Trophoblast cell (in vitro differentiated cells and primary cell): ENCODE measurements around the gene CUX1.

ENCODE experiments used
- DNase-seq, 2 donors: peaks; one replicate each; pipeline ENCODE4 v3.0.0-alpha.2; 2016
- H2AFZ ChIP-seq: 2 replicates; pipeline ENCODE4 v1.6.1; 2013; ENCODE audit warnings: low read length, moderate library complexity, mild to moderate bottlenecking; ENCODE audit not compliant: insufficient read depth, poor library complexity
- H2AK5ac ChIP-seq: 2 replicates; pipeline ENCODE4 v1.6.1; 2013; ENCODE audit warnings: mild to moderate bottlenecking, low read length
- H2BK120ac ChIP-seq: 2 replicates; pipeline ENCODE4 v1.6.1; 2013; ENCODE audit warnings: low read length, mild to moderate bottlenecking, moderate library complexity; ENCODE audit not compliant: insufficient read depth, poor library complexity
- H2BK12ac ChIP-seq: 2 replicates; pipeline ENCODE4 v1.6.1; 2013; ENCODE audit warnings: mild to moderate bottlenecking, low read length, moderate library complexity
- H2BK5ac ChIP-seq: 2 replicates; pipeline ENCODE4 v1.6.1; 2013; ENCODE audit warnings: low read length, low read depth, moderate library complexity, mild to moderate bottlenecking; ENCODE audit not compliant: poor library complexity
- H3K14ac ChIP-seq: 2 replicates; pipeline ENCODE4 v1.6.1; 2013; ENCODE audit warnings: mild to moderate bottlenecking, low read length
- H3K18ac ChIP-seq: 2 replicates; pipeline ENCODE4 v1.6.1; 2013; ENCODE audit warnings: mild to moderate bottlenecking, low read length
- H3K23ac ChIP-seq: 2 replicates; pipeline ENCODE4 v1.6.1; 2013; ENCODE audit warnings: low read length
- H3K27ac ChIP-seq: 2 replicates; pipeline ENCODE4 v1.5.1; 2013; ENCODE audit warnings: low read depth, mild to moderate bottlenecking, inconsistent platforms, low read length, moderate library complexity
- H3K27me3 ChIP-seq: 2 replicates; pipeline ENCODE4 v1.6.1; 2013; ENCODE audit warnings: inconsistent platforms, mild to moderate bottlenecking, low read length, moderate library complexity; ENCODE audit not compliant: insufficient read depth
- H3K36me3 ChIP-seq, 2 experiments: 1 replicate in 1 of 2; 2 replicates in 1 of 2; pipeline ENCODE4 v1.6.1; 2013; ENCODE audit warnings: low read length in 2 of 2, mild to moderate bottlenecking in 2 of 2, moderate library complexity in 1 of 2; ENCODE audit not compliant: insufficient read depth in 2 of 2, control insufficient read depth in 1 of 2
- H3K4ac ChIP-seq: 2 replicates; pipeline ENCODE4 v1.6.1; 2013; ENCODE audit warnings: low read depth, mild to moderate bottlenecking, low read length, moderate library complexity
- H3K4me1 ChIP-seq, 2 experiments: 1 replicate in 1 of 2; 2 replicates in 1 of 2; pipeline ENCODE4 v1.6.1; 2013; ENCODE audit warnings: low read length in 2 of 2, mild to moderate bottlenecking in 2 of 2, moderate library complexity in 1 of 2; ENCODE audit not compliant: insufficient read depth in 2 of 2, control insufficient read depth in 1 of 2
- H3K4me2 ChIP-seq: 2 replicates; pipeline ENCODE4 v1.6.1; 2013; ENCODE audit warnings: inconsistent platforms, mild to moderate bottlenecking, low read length, moderate library complexity
- H3K4me3 ChIP-seq: 2 replicates; pipeline ENCODE4 v1.5.1; 2013; ENCODE audit warnings: mild to moderate bottlenecking, low read depth, low read length, inconsistent platforms
- H3K79me1 ChIP-seq: one replicate; pipeline ENCODE4 v1.6.1; 2013; ENCODE audit warnings: low read length
- H3K79me2 ChIP-seq: 2 replicates; pipeline ENCODE4 v1.6.1; 2013; ENCODE audit warnings: low read length, mild to moderate bottlenecking; ENCODE audit not compliant: control insufficient read depth, insufficient read depth, poor library complexity
- H3K9ac ChIP-seq: 2 replicates; pipeline ENCODE4 v1.6.1; 2013; ENCODE audit warnings: mild to moderate bottlenecking, low read length
- H3K9me3 ChIP-seq: 2 replicates; pipeline ENCODE4 v1.6.1; 2013; ENCODE audit warnings: low read depth, mild to moderate bottlenecking, control low read depth, inconsistent platforms, low read length; ENCODE audit not compliant: insufficient read depth
- H4K12ac ChIP-seq: 2 replicates; pipeline ENCODE4 v1.6.1; 2013; ENCODE audit warnings: low read depth, mild to moderate bottlenecking, low read length, moderate library complexity
- H4K8ac ChIP-seq: 2 replicates; pipeline ENCODE4 v1.6.1; 2013; ENCODE audit warnings: low read depth, mild to moderate bottlenecking, low read length, moderate library complexity
- H4K91ac ChIP-seq: one replicate; pipeline ENCODE4 v1.6.1; 2013; ENCODE audit warnings: low read depth, mild to moderate bottlenecking, low read length, moderate library complexity
- WGBS: extraction: QIAGEN DNeasy Blood & Tissue Kit; methylation state at CpG from one replicate; pipeline ENCODE4 v1.1.7; 2013; ENCODE audit warnings: missing lambda C conversion rate; ENCODE audit not compliant: insufficient read length, insufficient coverage; ENCODE audit errors: extremely low coverage; 5-methylcytosine and 5-hydroxymethylcytosine counted together

CUX1 gene

DNA sequence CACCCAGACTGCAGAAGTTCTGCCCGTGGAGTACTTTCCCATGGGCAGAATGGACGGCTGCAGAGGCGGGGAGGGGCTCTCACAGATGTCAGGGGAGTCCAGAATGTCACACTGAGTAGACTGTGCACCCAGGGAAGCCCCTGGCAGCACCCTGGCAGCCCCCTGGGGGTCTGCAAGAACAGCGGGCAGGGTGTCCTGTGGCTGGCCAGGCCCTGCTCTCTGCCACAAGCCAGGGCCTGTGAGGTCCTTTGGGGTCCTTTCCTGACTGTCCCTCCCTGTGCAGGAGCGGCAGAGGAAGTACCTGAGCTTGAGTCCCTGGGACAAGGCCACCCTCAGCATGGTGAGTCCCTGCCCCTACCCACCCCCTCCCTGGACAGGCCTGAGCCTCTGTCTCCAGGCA, 463.1 kb downstream of the CUX1 start:
- H3K14ac ChIP-seq = no peak overlapping the region
- H3K4me2 ChIP-seq = no peak overlapping the region
- H3K36me3 ChIP-seq = no peaks in the 10 kb centered on the region
- H2AK5ac ChIP-seq = no peak overlapping the region
- peaks cover 0 to 8% of the 10 kb centered on the region in 2 experiments for H3K4me1 ChIP-seq
- H4K8ac ChIP-seq = no peak overlapping the region
- H4K12ac ChIP-seq = no peak overlapping the region
- no peak overlapping the region for H3K4me3 ChIP-seq
- H2BK120ac ChIP-seq = no peak overlapping the region
- H3K18ac ChIP-seq = no peak overlapping the region
- no peaks in the 10 kb centered on the region for H3K79me1 ChIP-seq
- H2BK5ac ChIP-seq = no peak overlapping the region
- WGBS = no CpG with 5 or more reads among the region's 5 CpGs
- DNase-seq = no peak
- no peak overlapping the region for H3K4ac ChIP-seq
- H3K79me2 ChIP-seq = no peaks in the 10 kb centered on the region
- H2AFZ ChIP-seq = no peak overlapping the region
- H3K27ac ChIP-seq = no peak overlapping the region
- H3K9ac ChIP-seq = no peak overlapping the region
- H4K91ac ChIP-seq = no peak overlapping the region
- no peak overlapping the region for H2BK12ac ChIP-seq
- H3K27me3 ChIP-seq = no peaks in the 10 kb centered on the region
- H3K9me3 ChIP-seq = peaks cover 3% of the 10 kb centered on the region
- H3K23ac ChIP-seq = no peak overlapping the region

DNA sequence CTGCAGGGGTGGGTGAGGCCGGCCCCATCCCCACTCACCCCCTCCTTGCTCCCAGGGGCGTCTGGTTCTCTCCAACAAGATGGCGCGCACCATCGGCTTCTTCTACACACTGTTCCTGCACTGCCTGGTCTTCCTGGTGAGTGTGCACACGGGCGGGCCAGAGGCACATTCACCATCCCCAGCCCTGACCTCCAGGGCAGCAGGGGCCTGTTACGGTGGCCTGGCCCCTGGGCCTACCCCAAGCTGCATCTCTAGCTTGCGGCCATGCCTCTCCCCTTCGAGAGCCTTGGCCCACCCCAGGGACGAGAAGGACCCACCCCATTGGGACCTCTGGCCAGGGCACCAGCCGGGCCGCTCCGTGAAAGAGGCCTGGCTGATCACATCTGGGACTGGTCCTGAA, 464.4 kb downstream of the CUX1 start:
- no peak overlapping the region for H3K14ac ChIP-seq
- H3K23ac ChIP-seq = no peak overlapping the region
- H3K27ac ChIP-seq = no peak overlapping the region
- no peak overlapping the region for H3K4ac ChIP-seq
- no peak overlapping the region for H2BK12ac ChIP-seq
- H3K79me2 ChIP-seq = peaks cover 3% of the 10 kb centered on the region
- no peaks in the 10 kb centered on the region for H3K36me3 ChIP-seq
- H3K79me1 ChIP-seq = peaks cover 8% of the 10 kb centered on the region
- H3K9ac ChIP-seq = no peak overlapping the region
- no peak overlapping the region for H2BK5ac ChIP-seq
- no peak for DNase-seq
- no peak overlapping the region for H2AK5ac ChIP-seq
- no peaks in the 10 kb centered on the region for H3K27me3 ChIP-seq
- no peak overlapping the region for H4K91ac ChIP-seq
- H3K4me2 ChIP-seq = no peak overlapping the region
- no peak overlapping the region for H4K12ac ChIP-seq
- H2AFZ ChIP-seq = no peak overlapping the region
- H4K8ac ChIP-seq = no peak overlapping the region
- peaks cover 5 to 15% of the 10 kb centered on the region in 2 experiments for H3K4me1 ChIP-seq
- no peak overlapping the region for H3K18ac ChIP-seq
- H3K4me3 ChIP-seq = no peak overlapping the region
- no peak overlapping the region for H2BK120ac ChIP-seq
- no CpG with 5 or more reads among the region's 14 CpGs for WGBS
- peaks cover 3% of the 10 kb centered on the region for H3K9me3 ChIP-seq

DNA sequence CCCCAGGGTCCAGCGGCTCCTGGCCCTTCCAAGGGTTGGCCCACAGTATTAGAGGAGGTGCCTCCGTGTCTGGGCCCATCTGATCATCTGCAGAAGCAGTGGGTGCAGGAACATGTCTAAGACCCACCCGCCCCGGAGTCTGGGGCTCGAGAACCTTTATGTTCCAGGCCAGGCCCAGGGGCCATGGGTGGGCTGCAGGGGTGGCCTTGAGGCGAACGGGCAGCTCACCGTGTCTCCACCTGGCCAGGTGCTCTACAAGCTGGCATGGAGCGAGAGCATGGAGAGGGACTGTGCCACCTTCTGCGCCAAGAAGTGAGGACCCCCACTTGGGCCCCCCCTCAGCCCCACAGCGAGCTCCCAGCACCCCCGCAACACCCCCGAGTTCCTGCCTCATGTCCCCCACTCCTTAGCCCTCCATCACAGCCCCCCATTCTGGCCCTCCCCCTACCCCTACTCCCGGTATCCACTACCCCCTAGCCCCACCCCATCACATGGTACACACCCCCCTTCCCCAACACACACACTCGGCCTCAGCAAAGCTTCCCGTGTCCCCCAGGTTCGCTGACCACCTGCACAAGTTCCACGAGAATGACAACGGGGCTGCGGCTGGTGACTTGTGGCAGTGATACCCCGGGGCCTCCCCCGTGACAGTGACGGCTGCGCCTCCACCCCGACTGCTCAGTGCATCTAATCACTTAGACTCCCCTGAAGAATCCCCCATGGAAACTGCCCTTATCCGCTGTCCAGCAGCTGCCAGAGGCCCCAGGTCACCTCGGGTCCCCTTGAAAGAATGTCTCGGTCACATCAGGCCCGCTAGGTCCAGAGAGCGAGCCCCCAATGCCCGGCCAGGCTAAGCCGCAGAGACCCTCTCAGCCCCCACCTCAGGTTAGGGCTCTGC, 465.3 kb downstream of the CUX1 start:
- Histone ChIP-seq H3K79me2 (peaks cover 9% of the 10 kb centered on the region), H4K12ac (no peak overlapping the region), H2BK5ac (no peak overlapping the region), H3K4me1 (peaks cover 7 to 19% of the 10 kb centered on the region in 2 experiments), H3K27ac (no peak overlapping the region), H4K91ac (no peak overlapping the region), H3K27me3 (no peaks in the 10 kb centered on the region), H3K79me1 (peaks cover 17% of the 10 kb centered on the region), H3K14ac (no peak overlapping the region), H3K4ac (no peak overlapping the region), H3K9ac (no peak overlapping the region), H3K18ac (no peak overlapping the region), H3K9me3 (peaks cover 3% of the 10 kb centered on the region), H2AFZ (no peak overlapping the region), H4K8ac (no peak overlapping the region), H3K4me2 (no peak overlapping the region), H2BK12ac (no peak overlapping the region), H3K4me3 (no peak overlapping the region), H2BK120ac (no peak overlapping the region), H3K36me3 (no peaks in the 10 kb centered on the region), H2AK5ac (no peak overlapping the region), H3K23ac (no peak overlapping the region)
- DNase-seq = no peak
- WGBS = no CpG with 5 or more reads among the region's 32 CpGs

DNA sequence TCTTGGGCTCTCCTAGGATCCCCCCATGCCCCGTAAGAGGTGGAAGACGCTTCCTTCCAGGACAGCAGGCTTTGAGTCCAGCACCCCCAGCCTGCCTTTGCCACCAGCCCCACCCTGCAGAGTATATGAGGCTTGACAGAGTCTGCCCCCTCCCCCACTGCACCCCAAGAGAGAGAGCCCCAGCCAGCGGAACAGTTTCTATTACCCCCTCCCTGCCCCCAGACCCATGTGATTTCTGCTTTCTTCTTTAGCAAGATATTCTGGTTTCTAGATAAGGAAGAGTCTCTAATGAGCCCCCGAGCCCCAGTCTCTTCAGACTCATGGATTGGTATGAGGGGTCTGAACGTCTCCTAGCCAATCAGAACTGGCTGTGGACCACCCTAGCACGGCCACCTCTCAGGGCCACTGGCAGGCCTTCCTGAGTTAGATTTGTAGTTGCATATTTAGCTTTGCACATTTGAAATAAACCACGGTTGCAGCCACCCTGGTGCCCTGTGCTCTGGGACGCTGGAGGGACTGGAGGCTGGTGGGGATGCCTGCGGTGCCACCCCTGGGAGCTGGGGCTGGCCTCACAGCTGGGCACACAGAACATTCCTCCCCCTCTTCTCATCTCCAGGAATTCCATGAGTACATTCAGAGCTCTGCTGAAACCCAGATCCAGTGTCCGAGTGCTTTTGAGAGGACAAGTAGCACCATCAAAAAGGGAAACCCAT, 466.2 kb downstream of the CUX1 start:
- H3K4me1 ChIP-seq = peaks cover 10 to 25% of the 10 kb centered on the region in 2 experiments
- H3K9me3 ChIP-seq = peaks cover 3% of the 10 kb centered on the region
- no peak overlapping the region for H3K9ac ChIP-seq
- H2AK5ac ChIP-seq = no peak overlapping the region
- H3K27me3 ChIP-seq = no peaks in the 10 kb centered on the region
- H2BK5ac ChIP-seq = no peak overlapping the region
- H3K27ac ChIP-seq = no peak overlapping the region
- H3K23ac ChIP-seq = no peak overlapping the region
- whole genome bisulfite sequencing = no CpG with 5 or more reads among the region's 10 CpGs
- H3K18ac ChIP-seq = no peak overlapping the region
- H4K8ac ChIP-seq = no peak overlapping the region
- no peak overlapping the region for H4K91ac ChIP-seq
- DNase-seq = no peak
- no peak overlapping the region for H3K4me2 ChIP-seq
- H2BK12ac ChIP-seq = no peak overlapping the region
- no peak overlapping the region for H3K4ac ChIP-seq
- H3K79me2 ChIP-seq = peaks cover 9% of the 10 kb centered on the region
- no peak overlapping the region for H3K14ac ChIP-seq
- no peak overlapping the region for H4K12ac ChIP-seq
- H3K79me1 ChIP-seq = peaks cover 17% of the 10 kb centered on the region
- no peak overlapping the region for H3K4me3 ChIP-seq
- H2AFZ ChIP-seq = no peak overlapping the region
- H2BK120ac ChIP-seq = no peak overlapping the region
- H3K36me3 ChIP-seq = no peaks in the 10 kb centered on the region
